ENCODE results near the gene SPPL2B. TPM values are rescaled to one million over a fixed set of nuclear protein-coding genes. Genes with fewer than 3 reads are reported as not detected.

Gene SPPL2B
- total and polyA plus RNA-seq, 2 experiments from 2014 or later = 23.5 to 51.0 TPM

DNA sequence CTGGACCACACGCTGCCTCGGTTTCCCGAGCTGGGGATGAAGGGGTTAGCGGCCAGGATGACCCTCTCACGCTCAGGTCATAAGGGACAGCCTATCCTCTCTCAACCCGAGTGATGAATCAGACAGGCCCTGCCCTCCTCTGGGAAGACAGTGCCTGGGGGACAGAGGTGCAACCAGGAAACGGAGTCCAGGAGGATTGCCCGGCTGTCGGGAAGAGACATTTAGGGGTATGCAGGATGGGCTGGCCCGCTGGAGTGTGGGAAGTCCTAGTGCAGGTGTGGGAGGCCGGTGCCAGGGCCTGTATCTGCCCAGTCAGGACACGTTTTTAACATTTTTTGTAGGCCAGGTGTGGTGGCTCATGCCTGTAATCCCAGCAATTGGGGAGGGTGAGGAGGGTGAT lies 8.4 kb upstream of the SPPL2B start (continued):
- TF ChIP-seq ZNF462 (CRISPR knock-in tag; IDR thresholded peaks at IDR 0.05) = no peak
- TF ChIP-seq REST (IDR thresholded peaks at IDR 0.05; ENCODE audit: unreplicated experiment) = no peak
- no peak for TF ChIP-seq JUNB (IDR thresholded peaks at IDR 0.05; ENCODE audit: unreplicated experiment)
- TF ChIP-seq EZH2phosphoT487 (IDR thresholded peaks at IDR 0.05; ENCODE audit: unreplicated experiment) = no peak
- no peak for TF ChIP-seq EZH2 (IDR thresholded peaks at IDR 0.05; ENCODE audit: low read depth, unreplicated experiment)
- no peak for TF ChIP-seq CREB1 (CRISPR knock-in tag; IDR thresholded peaks at IDR 0.05; ENCODE audit: low read depth)
